Smooth muscle cell (in vitro differentiated cells): ENCODE results near the gene ABAT. TPM values are rescaled to one million over a fixed set of nuclear protein-coding genes. Genes with fewer than 3 reads are reported as not detected.

ENCODE experiments used
- DNase-seq: peaks from one replicate; lab custom pipeline; 2025; ENCODE audit not compliant: unreplicated experiment; lab: John Stamatoyannopoulos, UW
- H2AFZ ChIP-seq: fragments of 200-600 bp; sonication (generic); 2 replicates; pipeline ENCODE4 v1.6.0; 2016; ENCODE audit warnings: antibody characterized with exemption, low read depth, mild to moderate bottlenecking
- H3F3A ChIP-seq: fragments of 200-600 bp; sonication (generic); 2 replicates; pipeline ENCODE4 v1.6.0; 2017; ENCODE audit warnings: antibody characterized with exemption, low read depth
- H3K27ac ChIP-seq: fragments of 200-600 bp; sonication (generic); 2 replicates; pipeline ENCODE4 v1.5.1; 2016; ENCODE audit warnings: low read depth, mild to moderate bottlenecking
- H3K27me3 ChIP-seq: fragments of 200-600 bp; sonication (generic); 2 replicates; pipeline ENCODE4 v1.6.1; 2016; ENCODE audit warnings: low read depth, mild to moderate bottlenecking
- H3K36me3 ChIP-seq: fragments of 200-600 bp; sonication (generic); 2 replicates; pipeline ENCODE4 v1.5.1; 2016; ENCODE audit warnings: low read depth
- H3K4me1 ChIP-seq: fragments of 200-600 bp; sonication (generic); 2 replicates; pipeline ENCODE4 v1.5.1; 2016; ENCODE audit warnings: low read depth
- H3K4me2 ChIP-seq: fragments of 200-600 bp; sonication (generic); 2 replicates; pipeline ENCODE4 v1.6.0; 2016; ENCODE audit warnings: mild to moderate bottlenecking
- H3K4me3 ChIP-seq: fragments of 200-600 bp; sonication (generic); 2 replicates; pipeline ENCODE4 v1.5.1; 2016; ENCODE audit warnings: mild to moderate bottlenecking
- H3K79me2 ChIP-seq: fragments of 200-600 bp; sonication (generic); 2 replicates; pipeline ENCODE4 v1.6.0; 2016; ENCODE audit warnings: low read depth, mild to moderate bottlenecking
- H3K9ac ChIP-seq: fragments of 200-600 bp; sonication (generic); 2 replicates; pipeline ENCODE4 v1.6.0; 2016; ENCODE audit warnings: low read depth
- H3K9me3 ChIP-seq: fragments of 200-600 bp; sonication (generic); replicated peaks from 2 replicates; pipeline ENCODE4 v1.5.1; 2016; ENCODE audit warnings: low read depth
- H4K20me1 ChIP-seq: fragments of 200-600 bp; sonication (generic); 2 replicates; pipeline ENCODE4 v1.6.0; 2016; ENCODE audit warnings: low read depth
- CTCF ChIP-seq: fragments of 200-600 bp; sonication (generic); IDR thresholded peaks from 2 replicates; pipeline ENCODE4 v1.5.1; 2017; ENCODE audit warnings: borderline replicate concordance, mild to moderate bottlenecking, antibody characterized with exemption; ENCODE audit not compliant: insufficient read depth, poor library complexity, severe bottlenecking
- WGBS: methylation state at CpG from one replicate; pipeline ENCODE4 v1.1.7; 2016; ENCODE audit warnings: low lambda C conversion rate; 5-methylcytosine and 5-hydroxymethylcytosine counted together
- polyA plus RNA-seq: library from polyadenylated mRNA; unstranded; fragments of >200 nt; fragmentation: Nextera tagmentation; extraction: Ambion mirVana; gene quantifications from 2 replicates; pipeline ENCODE4 v1.2.1, GENCODE V29; 2016
- total RNA-seq: library from RNA; depleted of rRNA; stranded (reverse); fragments of >200 nt; gene quantifications from 2 replicates; pipeline ENCODE4 v1.2.3, GENCODE V29; 2014

Gene ABAT
- total and polyA plus RNA-seq, 2 experiments from 2014 or later: 9.2 to 11.3 TPM

- Histone ChIP-seq H3K9ac (no peak overlapping the region), H3K4me3 (no peak overlapping the region), H3K27me3 (no peaks in the 10 kb centered on the region), H3K9me3 (no peaks in the 10 kb centered on the region), H2AFZ (no peak overlapping the region), H3K4me2 (no peak overlapping the region), H3K36me3 (peaks cover 3% of the 10 kb centered on the region), H3K27ac (no peak overlapping the region), H3F3A (no peaks in the 10 kb centered on the region), H3K4me1 (no peaks in the 10 kb centered on the region), H3K79me2 (no peaks in the 10 kb centered on the region), H4K20me1 (no peaks in the 10 kb centered on the region)
- no peak for TF ChIP-seq CTCF
- no peak for DNase-seq
- WGBS: 90% methylated on average over 13 of the region's 13 CpGs
Measured at GRCh38 chr16:8646326-8647053, 27.9 kb upstream of the ABAT start.

- Histone ChIP-seq H3K4me1 (no peaks in the 10 kb centered on the region), H3K9ac (no peak overlapping the region), H3K27me3 (no peaks in the 10 kb centered on the region), H3K4me3 (no peak overlapping the region), H3K79me2 (no peaks in the 10 kb centered on the region), H3K4me2 (no peak overlapping the region), H2AFZ (no peak overlapping the region), H3K27ac (no peak overlapping the region), H3K9me3 (no peaks in the 10 kb centered on the region), H3K36me3 (peaks cover 3% of the 10 kb centered on the region), H4K20me1 (no peaks in the 10 kb centered on the region), H3F3A (no peaks in the 10 kb centered on the region)
- 76% methylated on average over 9 of the region's 9 CpGs for WGBS
- no peak for TF ChIP-seq CTCF
- DNase-seq: no peak
Measured at GRCh38 chr16:8647721-8648318, 26.6 kb upstream of the ABAT start.

GRCh38 chr16:8648877-8649276 is 25.5 kb upstream of the ABAT start:
- Histone ChIP-seq H3K4me2 (no peak overlapping the region), H3K4me1 (no peaks in the 10 kb centered on the region), H3F3A (no peaks in the 10 kb centered on the region), H3K9me3 (no peaks in the 10 kb centered on the region), H4K20me1 (no peaks in the 10 kb centered on the region), H3K36me3 (no peaks in the 10 kb centered on the region), H3K79me2 (no peaks in the 10 kb centered on the region), H3K4me3 (no peak overlapping the region), H2AFZ (no peak overlapping the region), H3K27ac (no peak overlapping the region), H3K27me3 (no peaks in the 10 kb centered on the region), H3K9ac (no peak overlapping the region)
- 96% methylated on average over 4 of the region's 4 CpGs for WGBS
- DNase-seq: no peak
- TF ChIP-seq CTCF: no peak
